HEK293T (cell line): ENCODE results near the gene PREB.

Experiments
- CTCF ChIA-PET: fragments of 350-600 bp; formaldehyde crosslinking; extraction: SDS; loops from one replicate; lab custom pipeline; 2021; ENCODE audit warnings: antibody characterized with exemption, inconsistent platforms; lab: Yijun Ruan, JAX
- POLR2A ChIA-PET: fragments of 350-600 bp; formaldehyde crosslinking; extraction: SDS; loops from one replicate; lab custom pipeline; 2020; ENCODE audit warnings: antibody characterized with exemption, inconsistent platforms; lab: Yijun Ruan, JAX
- DNase-seq: peaks from one replicate; pipeline ENCODE4 v3.0.0; 2012; ENCODE audit warnings: mixed read lengths; ENCODE audit errors: extremely low spot score
- ARNT ChIP-seq: fragments of 450-650 bp; IDR thresholded peaks from 2 replicates; pipeline ENCODE4 v1.6.1; 2017; ENCODE audit warnings: mild to moderate bottlenecking
- BHLHE40 ChIP-seq: fragments of 450-650 bp; IDR thresholded peaks from 2 replicates; pipeline ENCODE4 v1.6.1; 2016; ENCODE audit warnings: mild to moderate bottlenecking, moderate library complexity, borderline replicate concordance
- CTBP1 ChIP-seq: fragments of 450-650 bp; IDR thresholded peaks from 2 replicates; pipeline ENCODE4 v1.6.1; 2016; ENCODE audit warnings: borderline replicate concordance
- ELF4 ChIP-seq: fragments of 450-650 bp; IDR thresholded peaks from 2 replicates; pipeline ENCODE4 v1.6.1; 2017; ENCODE audit warnings: antibody characterized with exemption
- FOXA1 ChIP-seq: fragments of 450-650 bp; IDR thresholded peaks from 2 replicates; pipeline ENCODE4 v1.6.1; 2016; ENCODE audit warnings: mild to moderate bottlenecking
- FOXK2 ChIP-seq: fragments of 450-650 bp; IDR thresholded peaks from 2 replicates; pipeline ENCODE4 v1.6.1; 2016; ENCODE audit warnings: mild to moderate bottlenecking
- FOXM1 ChIP-seq: fragments of 450-650 bp; IDR thresholded peaks from 2 replicates; pipeline ENCODE4 v1.6.1; 2017; ENCODE audit warnings: mild to moderate bottlenecking, borderline replicate concordance
- HDGF ChIP-seq: fragments of 450-650 bp; IDR thresholded peaks from 2 replicates; pipeline ENCODE4 v1.6.1; 2017; ENCODE audit warnings: antibody characterized with exemption, borderline replicate concordance
- L3MBTL2 ChIP-seq: fragments of 450-650 bp; conservative IDR thresholded peaks from 2 replicates; pipeline ENCODE4 v1.6.1; 2016; ENCODE audit warnings: mild to moderate bottlenecking
- LEF1 ChIP-seq: fragments of 450-650 bp; IDR thresholded peaks from 2 replicates; pipeline ENCODE4 v1.6.1; 2017; ENCODE audit warnings: mild to moderate bottlenecking, borderline replicate concordance
- NFRKB ChIP-seq: fragments of 450-650 bp; IDR thresholded peaks from 2 replicates; pipeline ENCODE4 v1.6.1; 2016; ENCODE audit warnings: mild to moderate bottlenecking, moderate library complexity
- PKNOX1 ChIP-seq: fragments of 450-650 bp; IDR thresholded peaks from 2 replicates; pipeline ENCODE4 v1.6.1; 2016
- SP1 ChIP-seq: fragments of 450-650 bp; IDR thresholded peaks from 2 replicates; pipeline ENCODE4 v1.6.1; 2017
- SUZ12 ChIP-seq: fragments of 450-650 bp; IDR thresholded peaks from 2 replicates; pipeline ENCODE4 v1.6.1; 2016; ENCODE audit warnings: mild to moderate bottlenecking
- TARDBP ChIP-seq: fragments of 450-650 bp; IDR thresholded peaks from 2 replicates; pipeline ENCODE4 v1.6.1; 2016
- ZNF384 ChIP-seq: fragments of 450-650 bp; IDR thresholded peaks from 2 replicates; pipeline ENCODE4 v1.6.1; 2016

The PREB gene

GRCh38 chr2:27136751-27137150 is 2.3 kb upstream of the PREB start:
- POLR2A ChIA-PET = no interaction called here
- DNase-seq = no peak
- CTCF ChIA-PET = no interaction called here
- TF ChIP-seq SUZ12 (no peak), FOXM1 (no peak), CTBP1 (no peak), SP1 (no peak), PKNOX1 (no peak), BHLHE40 (no peak), NFRKB (no peak), LEF1 (no peak), ARNT (no peak), ELF4 (no peak), FOXA1 (no peak), HDGF (no peak), ZNF384 (no peak), L3MBTL2 (no peak)

- ChIA-PET CTCF (no interaction called here), POLR2A (no interaction called here)
Observed at GRCh38 chr2:27135478-27135955, 1.1 kb upstream of the PREB start.

GRCh38 chr2:27134781-27135477 is 493 bp upstream of the PREB start:
- TF ChIP-seq ARNT = no peak
- no peak for TF ChIP-seq ZNF384
- no peak for TF ChIP-seq PKNOX1
- no peak for TF ChIP-seq FOXK2
- TF ChIP-seq ELF4 = no peak
- no peak for TF ChIP-seq CTBP1
- POLR2A ChIA-PET = interaction anchor here (1.2 to 2.9 kb wide), 3 partner anchors 11 to 16 kb away, joined by 4 to 42 read pairs (median 4); partner anchors contain the start of gene ABHD1
- CTCF ChIA-PET = interaction anchor here (1.0 kb wide), 2 partner anchors 57 to 169 kb away, joined by 3 to 4 read pairs; no protein-coding TSS in a partner anchor
- DNase-seq = no peak

More at GRCh38 chr2:27135478-27135955, 1.1 kb upstream of the PREB start:
- TF ChIP-seq PKNOX1 (no peak), ARNT (no peak), L3MBTL2 (no peak), HDGF (no peak), CTBP1 (no peak), BHLHE40 (no peak), ELF4 (no peak), NFRKB (no peak), LEF1 (no peak), FOXM1 (no peak), FOXK2 (no peak), SUZ12 (no peak), TARDBP (no peak), SP1 (no peak), ZNF384 (no peak), FOXA1 (no peak)
- no peak for DNase-seq

GRCh38 chr2:27133195-27133875 is 1.1 kb downstream of the PREB start:
- CTCF ChIA-PET = interaction anchor here (0.6 to 1.1 kb wide), 4 partner anchors 17 to 80 kb away, joined by 3 to 5 read pairs (median 4); no protein-coding TSS in a partner anchor
- POLR2A ChIA-PET = interaction anchor here (0.7 to 2.9 kb wide), 7 partner anchors 9 to 82 kb away, joined by 3 to 42 read pairs (median 3); partner anchors contain the start of genes ABHD1, AGBL5 and TCF23
- TF ChIP-seq SUZ12 = no peak
- TF ChIP-seq FOXM1 = no peak
- no peak for TF ChIP-seq PKNOX1
- TF ChIP-seq L3MBTL2 = no peak
- no peak for TF ChIP-seq LEF1
- no peak for TF ChIP-seq CTBP1
- TF ChIP-seq TARDBP = no peak
- TF ChIP-seq SP1 = no peak
- TF ChIP-seq FOXA1 = no peak
- no peak for TF ChIP-seq FOXK2
- no peak for TF ChIP-seq ELF4
- no peak for TF ChIP-seq ZNF384
- TF ChIP-seq BHLHE40 = no peak
- no peak for TF ChIP-seq ARNT
- no peak for TF ChIP-seq NFRKB
- no peak for TF ChIP-seq HDGF
- no peak for DNase-seq

- CTCF ChIA-PET = interaction anchor here (0.6 kb wide), 1 partner anchor 149 kb away, joined by 3 read pairs; no protein-coding TSS in a partner anchor
Observed at GRCh38 chr2:27131429-27131828, 3.0 kb downstream of the PREB start.

More at GRCh38 chr2:27131429-27131828, 3.0 kb downstream of the PREB start:
- TF ChIP-seq TARDBP (no peak), HDGF (no peak), ARNT (no peak)
- DNase-seq = no peak
- POLR2A ChIA-PET = no interaction called here
